ENCODE results near the gene HELQ. TPM values are rescaled to one million over a fixed set of nuclear protein-coding genes. Genes with fewer than 3 reads are reported as not detected.

Gene HELQ
- total and polyA plus RNA-seq, 9 of the 15 experiments (the other 6 are each of a cell fraction or from before 2014, with no cell fraction given) = 3.5 to 15.2 (median 11.9) TPM

- TF ChIP-seq MGA (IDR thresholded peaks at IDR 0.05) (no peak), THAP12 (CRISPR knock-in tag; IDR thresholded peaks at IDR 0.05) (no peak), ARID4B (CRISPR knock-in tag; IDR thresholded peaks at IDR 0.05) (no peak), AFF4 (CRISPR knock-in tag; IDR thresholded peaks at IDR 0.05) (no peak)
Observed at GRCh38 chr4:83413676-83414075, 41.9 kb downstream of the HELQ start (continued).

All from K562 (cell line).